NCI-H2196 treated with DMSO at 0.1 percent for 48 hours (cell line): Measurements from ENCODE around the gene KRTAP1-5.
"Not testable (repeated sequence)": the region's sequence is repeated elsewhere in the genome, so short reads cannot be mapped to it uniquely, and the experiment has no call there.

Source experiments
- DNase-seq: peaks from one replicate; lab custom pipeline; 2025; ENCODE audit not compliant: unreplicated experiment; lab: John Stamatoyannopoulos, UW

Gene KRTAP1-5

DNA sequence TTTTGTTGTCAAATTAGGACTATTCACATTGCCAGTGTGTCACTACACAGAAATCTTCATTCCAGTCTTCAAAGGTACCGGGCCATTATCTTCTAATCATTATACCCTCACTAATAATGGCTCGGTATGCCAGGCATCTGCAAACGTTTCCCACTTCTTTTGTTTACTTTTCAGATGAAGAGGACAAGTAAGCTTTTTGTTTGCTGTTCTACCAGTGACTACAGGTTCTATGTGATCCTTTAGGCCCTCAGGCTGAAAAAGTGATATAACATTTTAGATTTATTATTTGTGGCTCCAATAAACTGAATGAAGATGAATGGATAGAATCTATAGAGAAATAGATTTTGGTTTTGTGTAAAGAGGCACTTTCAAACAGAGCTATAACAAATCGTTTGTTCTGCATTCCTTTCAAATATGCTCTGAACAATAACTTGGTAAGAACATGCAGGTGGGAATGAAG is 17.7 kb downstream of the KRTAP1-5 start:
- no peak for DNase-seq

- DNase-seq: no peak
These were observed 18.2 kb downstream of the KRTAP1-5 start, which contains the start of gene KRTAP3-1 for GRCh38 chr17:41008811-41009210. Gene KRTAP3-1 (minus strand): TSS chr17:41009128. CDS start chr17:41009074, 54 bp downstream.

GRCh38 chr17:41004397-41004796 is 22.6 kb downstream of the KRTAP1-5 start:
- no peak for DNase-seq

GRCh38 chr17:41003926-41004325 is 23.1 kb downstream of the KRTAP1-5 start:
- DNase-seq: no peak

GRCh38 chr17:41002814-41003213 is 24.2 kb downstream of the KRTAP1-5 start:
- no peak for DNase-seq

DNA sequence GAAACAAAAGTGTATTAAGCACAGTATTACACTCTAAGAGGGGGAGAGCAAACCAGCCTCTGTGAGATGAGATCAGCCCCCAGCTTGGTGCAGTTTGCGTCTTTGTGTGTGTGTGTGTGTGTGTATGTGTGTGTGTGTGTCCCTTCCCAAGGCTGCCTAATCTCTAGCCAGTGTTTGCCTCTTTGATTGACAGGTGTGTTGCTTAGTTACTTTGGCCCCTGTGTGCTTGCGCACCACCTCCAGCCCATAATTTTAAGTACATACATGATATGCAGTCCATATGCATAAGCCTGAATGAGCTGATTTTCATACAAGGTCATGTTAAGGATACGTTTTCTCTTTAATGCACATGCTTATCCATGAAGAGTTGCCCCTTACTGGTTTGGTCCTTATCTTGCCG is 25.2 kb downstream of the KRTAP1-5 start:
- DNase-seq: no peak

GRCh38 chr17:40999563-40999962 is 27.4 kb downstream of the KRTAP1-5 start, which contains the start of gene KRTAP3-2:
Gene KRTAP3-2 (minus strand): TSS chr17:40999906. CDS start chr17:40999853, 53 bp downstream.
- DNase-seq: not testable (repeated sequence)

DNA sequence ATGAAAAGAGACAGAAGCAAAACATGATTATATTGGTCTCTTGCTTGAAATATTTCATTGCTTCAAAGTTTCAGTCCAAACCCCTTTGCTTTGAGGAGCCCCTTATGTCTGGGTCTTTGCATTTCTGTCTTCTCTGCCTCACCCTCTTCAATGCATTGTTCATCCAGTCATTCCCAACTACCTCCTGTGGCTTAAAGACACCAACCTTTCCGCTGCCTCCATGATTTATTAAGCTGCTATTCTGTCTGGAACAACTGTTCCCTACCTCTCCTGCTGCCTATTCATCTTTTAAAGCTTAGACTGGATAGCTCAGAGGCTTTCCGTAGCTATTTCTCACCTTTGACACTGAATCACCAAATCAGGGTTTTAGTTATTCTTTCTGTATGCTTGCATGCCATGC is 29.6 kb downstream of the KRTAP1-5 start:
- no peak for DNase-seq

GRCh38 chr17:40996829-40997228 is 30.2 kb downstream of the KRTAP1-5 start:
- no peak for DNase-seq

GRCh38 chr17:40995116-40995515 is 31.9 kb downstream of the KRTAP1-5 start:
- no peak for DNase-seq

- no peak for DNase-seq
These were observed 33.2 kb downstream of the KRTAP1-5 start, which contains the start of gene KRTAP3-3 for GRCh38 chr17:40993839-40994238. Gene KRTAP3-3 (minus strand): TSS chr17:40994164. CDS start chr17:40994097, 67 bp downstream.

DNA sequence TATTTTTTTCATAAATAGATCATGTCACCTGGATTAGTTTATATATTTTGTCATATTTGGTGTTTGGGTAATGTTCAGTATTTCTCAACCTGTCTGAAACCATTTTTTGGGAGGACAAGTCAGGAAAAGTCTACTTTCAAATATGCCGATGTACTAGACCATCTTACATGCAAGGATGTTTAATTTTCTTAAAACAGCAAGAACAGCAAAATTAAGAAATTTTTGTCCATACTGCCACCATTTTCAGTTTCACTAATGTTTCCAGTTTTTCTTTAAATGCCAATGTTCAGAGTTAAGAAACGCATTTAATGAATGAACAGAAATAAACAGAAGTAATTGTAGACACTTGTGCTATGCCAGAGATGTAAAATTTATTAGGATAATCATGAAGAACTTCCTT is 33.9 kb downstream of the KRTAP1-5 start:
- DNase-seq: no peak

DNA sequence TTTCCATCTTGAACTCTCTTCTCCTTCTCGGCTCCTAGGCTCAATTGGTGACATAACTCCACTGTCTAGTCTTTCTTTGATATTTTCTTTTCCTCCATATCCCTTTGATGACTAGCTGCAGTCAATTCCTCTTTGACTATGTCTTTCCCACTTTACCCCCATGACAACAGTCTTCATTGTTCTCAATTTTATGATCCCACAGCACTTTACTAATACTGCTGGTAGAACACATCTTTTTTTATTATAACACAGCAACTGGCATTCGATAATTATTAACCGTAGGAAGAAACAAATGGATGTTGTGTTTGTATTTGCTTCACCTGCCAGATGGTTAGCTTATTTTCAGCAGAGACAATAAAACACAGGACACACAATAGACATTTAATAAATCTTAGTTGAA is 34.3 kb downstream of the KRTAP1-5 start:
- DNase-seq: no peak

DNA sequence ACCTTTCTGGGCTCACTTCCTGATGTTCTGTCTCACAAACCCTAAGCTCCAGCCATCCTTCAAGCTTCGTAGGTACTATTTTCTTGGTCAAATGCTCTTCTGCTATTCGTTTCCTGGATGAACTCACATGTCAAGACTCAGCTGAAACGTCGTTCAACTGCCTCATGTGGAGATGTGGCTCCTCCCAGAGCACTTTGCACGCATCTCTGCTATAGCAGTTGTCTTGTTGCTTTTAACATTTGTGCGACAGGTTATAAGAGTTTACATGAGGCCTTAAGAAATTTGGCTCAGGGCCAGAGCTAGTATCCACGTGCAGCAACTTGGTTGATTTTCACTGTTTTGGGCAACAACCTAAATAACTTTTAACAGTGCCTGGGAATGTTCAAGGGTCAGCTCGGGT is 40.1 kb downstream of the KRTAP1-5 start:
- DNase-seq: no peak

GRCh38 chr17:40984226-40984625 is 42.8 kb downstream of the KRTAP1-5 start, which contains the start of gene KRT40:
Gene KRT40 (minus strand): TSS chr17:40984326. CDS start chr17:40984273, 53 bp downstream.
- DNase-seq: no peak

DNA sequence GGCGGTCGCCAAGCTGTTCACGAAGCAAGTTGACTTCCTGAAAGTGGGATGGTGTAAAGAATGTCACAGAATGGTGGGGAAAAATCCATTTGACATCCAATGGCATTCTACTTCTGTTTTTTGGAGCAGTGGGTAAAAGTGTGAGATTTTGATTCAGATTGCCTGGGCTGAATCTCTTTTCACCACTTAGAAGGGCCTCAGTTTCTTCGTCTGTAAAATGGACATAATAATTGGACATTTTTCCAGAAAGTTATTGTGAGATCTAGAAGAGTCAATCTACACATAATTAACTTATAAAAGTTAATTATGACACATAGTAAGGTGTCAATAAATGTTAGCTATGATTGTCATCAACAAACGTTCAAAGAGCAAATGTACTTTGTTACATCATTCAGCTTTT is 45.9 kb downstream of the KRTAP1-5 start:
- DNase-seq: no peak

DNA sequence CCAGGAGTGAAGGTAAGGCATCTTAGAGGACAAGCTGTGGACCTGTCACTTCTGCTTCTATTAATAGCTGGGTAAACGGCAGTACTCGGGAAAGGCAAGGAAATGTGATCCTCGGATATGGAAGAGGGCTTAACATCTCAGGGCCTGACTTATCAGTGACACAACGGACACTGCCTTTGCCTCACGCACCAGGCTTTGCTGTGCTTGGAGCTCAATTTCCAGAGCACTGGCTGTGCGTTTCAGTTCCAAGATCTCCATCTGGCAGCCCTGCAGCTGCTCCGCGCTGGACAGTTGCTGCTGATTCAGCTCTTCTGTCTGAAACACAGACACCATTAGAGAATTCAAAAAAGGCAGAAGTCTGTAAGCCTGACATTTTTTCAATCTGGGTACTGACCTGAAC is 46.4 kb downstream of the KRTAP1-5 start:
- peak; percentile 3 for DNase-seq

- DNase-seq: no peak
These were observed 46.9 kb downstream of the KRTAP1-5 start for GRCh38 chr17:40980117-40980516.

DNA sequence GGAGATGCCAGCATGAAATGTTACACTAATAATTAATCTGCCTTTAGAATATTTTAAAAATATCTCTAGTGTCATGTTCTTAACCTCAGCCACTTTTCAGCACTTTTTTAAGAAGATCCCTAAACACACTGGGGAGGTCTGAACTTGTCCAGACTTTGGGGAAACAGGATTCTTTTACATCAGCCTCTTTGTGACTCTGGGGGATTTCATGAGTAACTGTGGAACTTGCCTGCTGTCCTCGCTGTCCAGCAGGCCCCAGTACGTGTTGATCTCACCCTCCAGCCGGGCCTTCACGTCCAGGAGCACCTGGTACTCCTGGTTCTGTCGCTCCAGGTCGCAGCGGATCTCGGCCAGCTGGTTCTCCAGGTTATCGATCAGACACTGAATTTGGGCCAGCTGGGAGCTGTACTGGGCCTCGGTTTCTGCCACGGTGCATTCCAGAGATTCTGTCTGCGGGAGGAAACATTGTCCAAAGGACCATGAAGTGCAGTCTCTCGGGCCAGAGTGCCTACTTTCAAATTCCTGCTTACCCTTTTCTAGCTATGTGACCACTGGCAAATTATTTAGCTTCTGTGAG is 48.3 kb downstream of the KRTAP1-5 start:
- DNase-seq: no peak
